Measurements from ENCODE around the gene NEB.

The NEB gene

DNA sequence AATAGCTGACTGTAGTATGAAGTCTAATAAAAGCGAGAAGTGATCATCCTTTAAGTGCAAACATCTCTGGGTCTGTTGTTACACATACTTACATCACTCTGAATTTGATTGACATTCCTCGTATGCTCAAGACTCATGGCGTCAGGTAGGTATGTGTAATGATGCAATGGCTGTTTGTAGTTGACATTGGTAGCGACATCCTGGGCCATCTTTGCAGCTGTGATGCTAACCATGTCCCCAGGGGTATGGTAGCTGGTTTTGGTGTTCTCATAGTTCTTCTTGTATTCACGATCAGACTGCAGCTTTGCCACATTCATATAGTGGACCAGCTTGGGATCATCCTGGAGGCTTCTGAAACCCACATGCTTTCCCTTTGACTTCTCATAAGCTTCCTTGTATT, 62.0 kb downstream of the NEB start:
- TF ChIP-seq, protein P1, sequence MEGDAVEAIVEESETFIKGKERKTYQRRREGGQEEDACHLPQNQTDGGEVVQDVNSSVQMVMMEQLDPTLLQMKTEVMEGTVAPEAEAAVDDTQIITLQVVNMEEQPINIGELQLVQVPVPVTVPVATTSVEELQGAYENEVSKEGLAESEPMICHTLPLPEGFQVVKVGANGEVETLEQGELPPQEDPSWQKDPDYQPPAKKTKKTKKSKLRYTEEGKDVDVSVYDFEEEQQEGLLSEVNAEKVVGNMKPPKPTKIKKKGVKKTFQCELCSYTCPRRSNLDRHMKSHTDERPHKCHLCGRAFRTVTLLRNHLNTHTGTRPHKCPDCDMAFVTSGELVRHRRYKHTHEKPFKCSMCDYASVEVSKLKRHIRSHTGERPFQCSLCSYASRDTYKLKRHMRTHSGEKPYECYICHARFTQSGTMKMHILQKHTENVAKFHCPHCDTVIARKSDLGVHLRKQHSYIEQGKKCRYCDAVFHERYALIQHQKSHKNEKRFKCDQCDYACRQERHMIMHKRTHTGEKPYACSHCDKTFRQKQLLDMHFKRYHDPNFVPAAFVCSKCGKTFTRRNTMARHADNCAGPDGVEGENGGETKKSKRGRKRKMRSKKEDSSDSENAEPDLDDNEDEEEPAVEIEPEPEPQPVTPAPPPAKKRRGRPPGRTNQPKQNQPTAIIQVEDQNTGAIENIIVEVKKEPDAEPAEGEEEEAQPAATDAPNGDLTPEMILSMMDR (IDR thresholded peaks at IDR 0.05; ENCODE audit: extremely low read depth, insufficient read depth, missing control alignments): no peak
- DNase-seq (ENCODE audit: low spot score): no peak
- in situ Hi-C loops (cut with MboI; ENCODE audit: low pct_unique_long_range_greater_than_20kb, low sequenced_read_pairs, unreplicated experiment): no loop called here

DNA sequence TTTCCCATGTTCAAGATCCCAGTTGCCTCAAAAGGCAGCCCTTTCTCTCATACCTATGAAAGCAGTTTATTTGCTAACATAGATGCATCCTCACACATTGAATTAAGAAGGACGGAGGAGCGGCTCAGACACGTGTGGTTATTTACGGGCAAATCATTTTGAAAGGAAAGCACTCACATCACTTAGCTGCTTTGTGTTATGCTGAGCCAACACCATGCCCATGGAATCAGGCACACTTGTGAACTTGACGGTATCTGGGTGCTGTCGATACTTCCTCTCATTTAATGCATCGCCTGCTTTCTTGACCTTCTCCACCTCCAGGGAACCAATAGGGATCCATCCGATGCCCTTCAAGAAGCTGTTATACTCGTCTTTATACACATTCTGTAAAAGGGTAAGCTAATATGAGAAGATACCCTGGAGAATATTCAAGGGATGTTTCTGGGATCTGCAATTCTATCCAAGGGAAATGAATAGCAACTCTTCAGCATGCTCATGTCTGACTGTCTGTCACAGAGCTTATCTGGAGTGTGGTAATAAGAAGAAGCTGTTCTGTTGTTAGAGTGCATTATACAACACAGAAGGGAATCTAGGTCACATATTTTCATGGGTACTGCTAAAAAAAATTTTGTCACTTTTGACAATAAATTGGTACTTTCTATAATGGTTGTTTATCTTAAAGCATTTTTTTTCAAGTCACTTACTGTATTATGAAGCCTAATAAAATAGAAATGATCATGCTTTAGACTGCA, 63.3 kb downstream of the NEB start:
- in situ Hi-C loops (cut with MboI; ENCODE audit: low pct_unique_long_range_greater_than_20kb, low sequenced_read_pairs, unreplicated experiment): no loop called here
- no peak for DNase-seq (ENCODE audit: low spot score)
- TF ChIP-seq, protein P1 (IDR thresholded peaks at IDR 0.05; ENCODE audit: extremely low read depth, insufficient read depth, missing control alignments): no peak

DNA sequence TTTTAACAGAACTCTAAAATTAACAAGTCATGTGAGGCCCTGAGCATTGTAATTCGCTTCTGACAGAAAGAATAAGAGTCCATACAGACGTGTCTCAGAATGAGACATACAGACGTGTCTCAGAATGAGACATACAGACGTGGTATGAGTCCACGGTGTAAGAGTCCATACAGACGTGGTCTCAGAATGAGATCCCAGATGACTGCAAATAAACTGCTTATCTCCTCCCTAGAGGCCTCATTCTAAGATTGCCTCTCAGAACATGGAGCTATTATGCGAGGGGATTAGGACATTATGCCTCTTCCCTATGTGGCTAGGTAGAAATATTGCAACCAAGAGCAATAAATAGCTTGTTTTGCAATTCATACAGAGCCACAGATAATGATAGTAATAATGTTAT, 63.9 kb downstream of the NEB start:
- TF ChIP-seq, protein P1 (IDR thresholded peaks at IDR 0.05; ENCODE audit: extremely low read depth, insufficient read depth, missing control alignments): no peak

DNA sequence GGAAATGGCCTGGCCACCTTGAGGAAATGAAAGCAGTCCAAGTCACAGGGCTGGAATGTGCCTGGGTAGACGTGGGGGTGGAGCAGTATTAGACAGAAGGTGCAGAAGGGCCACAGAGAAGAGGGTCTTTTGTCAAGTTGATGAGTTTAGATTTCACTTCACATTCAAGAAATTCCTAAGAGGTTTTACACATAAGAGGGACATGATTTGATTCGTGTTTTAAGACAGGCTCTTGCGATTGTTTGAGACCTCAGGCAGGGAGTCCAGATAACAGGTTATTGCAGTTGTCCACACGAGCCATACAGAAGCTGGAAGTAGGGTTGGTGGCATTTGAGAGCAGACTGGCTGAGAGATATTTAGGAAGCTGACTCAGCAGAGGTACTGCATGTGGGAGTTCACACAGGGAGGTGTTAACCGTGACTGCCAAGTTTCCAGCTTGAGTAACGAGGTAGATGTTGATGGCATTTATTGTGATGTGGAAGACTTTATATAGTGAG, 64.6 kb downstream of the NEB start:
- DNase-seq (ENCODE audit: low spot score): no peak
- in situ Hi-C loops (cut with MboI; ENCODE audit: low pct_unique_long_range_greater_than_20kb, low sequenced_read_pairs, unreplicated experiment): no loop called here
- TF ChIP-seq, protein P1 (IDR thresholded peaks at IDR 0.05; ENCODE audit: extremely low read depth, insufficient read depth, missing control alignments): no peak

More for the DNA sequence above, 63.9 kb downstream of the NEB start:
- no peak for DNase-seq (ENCODE audit: low spot score)
- in situ Hi-C loops (cut with MboI; ENCODE audit: low pct_unique_long_range_greater_than_20kb, low sequenced_read_pairs, unreplicated experiment): no loop called here

DNA sequence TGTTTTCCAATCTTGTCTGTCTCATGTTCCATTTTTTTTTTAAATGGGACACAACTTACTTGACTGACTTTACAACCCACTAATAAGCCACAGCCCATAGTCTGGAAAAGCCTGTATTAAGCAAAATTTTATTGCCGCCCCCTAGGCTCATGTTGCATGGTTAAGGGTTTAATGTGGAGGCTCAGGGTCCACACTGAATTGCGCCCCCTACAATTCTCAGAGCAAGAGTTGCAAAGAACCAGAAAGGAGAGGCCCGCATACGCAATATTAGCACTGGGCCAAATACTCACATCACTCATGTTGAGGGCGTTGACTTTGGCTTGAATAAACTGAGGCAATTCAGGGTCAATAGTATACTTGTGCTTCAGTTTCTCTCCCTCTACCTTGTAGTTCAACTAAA, 65.5 kb downstream of the NEB start:
- no peak for DNase-seq (ENCODE audit: low spot score)
- in situ Hi-C loops (cut with MboI; ENCODE audit: low pct_unique_long_range_greater_than_20kb, low sequenced_read_pairs, unreplicated experiment): no loop called here
- TF ChIP-seq, protein P1 (IDR thresholded peaks at IDR 0.05; ENCODE audit: extremely low read depth, insufficient read depth, missing control alignments): no peak

DNA sequence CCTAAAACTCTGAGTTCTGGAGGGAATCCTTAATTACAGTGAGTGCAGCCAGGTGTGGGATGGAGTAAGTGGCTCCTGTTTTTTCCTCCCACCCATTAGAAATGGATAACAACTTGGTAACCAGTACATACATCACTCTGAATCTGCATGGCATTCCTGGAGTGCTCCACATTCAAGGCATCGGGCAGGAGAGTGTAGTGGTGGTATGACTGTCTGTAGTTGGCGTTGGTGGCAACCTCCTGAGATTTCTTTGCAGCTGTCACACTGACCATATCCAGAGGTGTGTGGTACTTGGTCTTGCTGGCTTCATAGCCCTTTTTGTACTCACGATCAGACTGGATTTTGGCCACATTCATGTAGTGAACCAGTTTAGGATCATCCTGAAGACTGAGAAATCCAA, 68.3 kb downstream of the NEB start:
- no peak for DNase-seq (ENCODE audit: low spot score)
- TF ChIP-seq, protein P1 (IDR thresholded peaks at IDR 0.05; ENCODE audit: extremely low read depth, insufficient read depth, missing control alignments): no peak
- in situ Hi-C loops (cut with MboI; ENCODE audit: low pct_unique_long_range_greater_than_20kb, low sequenced_read_pairs, unreplicated experiment): no loop called here

Measured in GM13977 (cell line).